Upper lobe of left lung (tissue), 4 donors: ENCODE measurements around the gene HK1.

Source experiments
- EP300 ChIP-seq, 4 donors: sonication (generic); formaldehyde crosslinking; IDR thresholded peaks; one replicate each; pipeline ENCODE4 v1.5.1; 2017; ENCODE audit warnings: antibody characterized with exemption in 4 of 4, control low read depth in 2 of 4
- POLR2A ChIP-seq, 4 donors: fragments of 450-650 bp; IDR thresholded peaks; one replicate each; pipeline ENCODE4 v1.5.1; 2016 to 2017; ENCODE audit warnings: antibody characterized with exemption in 4 of 4, mild to moderate bottlenecking in 2 of 4
- POLR2AphosphoS5 ChIP-seq, 2 donors: sonication (generic); formaldehyde crosslinking; IDR thresholded peaks; one replicate each; pipeline ENCODE4 v1.5.1; 2017; ENCODE audit warnings: antibody characterized with exemption in 2 of 2
- TF ChIP-seq, protein P1 (sequence below), 6 experiments: fragments of 450-650 bp in 4 of 6; fragments of 200-600 bp in 2 of 6; sonication (generic) in 2 of 6; IDR thresholded peaks; one replicate each; pipeline ENCODE4 v1.5.1; 2016 to 2019; ENCODE audit warnings: antibody characterized with exemption in 6 of 6

GRCh38 chr10:69248117-69248730 is 30.1 kb upstream of the HK1 start:
- TF ChIP-seq POLR2A (IDR thresholded peaks at IDR 0.05) (no peak), EP300 (IDR thresholded peaks at IDR 0.05) (no peak), POLR2AphosphoS5 (IDR thresholded peaks at IDR 0.05) (no peak)
- TF ChIP-seq, protein P1, sequence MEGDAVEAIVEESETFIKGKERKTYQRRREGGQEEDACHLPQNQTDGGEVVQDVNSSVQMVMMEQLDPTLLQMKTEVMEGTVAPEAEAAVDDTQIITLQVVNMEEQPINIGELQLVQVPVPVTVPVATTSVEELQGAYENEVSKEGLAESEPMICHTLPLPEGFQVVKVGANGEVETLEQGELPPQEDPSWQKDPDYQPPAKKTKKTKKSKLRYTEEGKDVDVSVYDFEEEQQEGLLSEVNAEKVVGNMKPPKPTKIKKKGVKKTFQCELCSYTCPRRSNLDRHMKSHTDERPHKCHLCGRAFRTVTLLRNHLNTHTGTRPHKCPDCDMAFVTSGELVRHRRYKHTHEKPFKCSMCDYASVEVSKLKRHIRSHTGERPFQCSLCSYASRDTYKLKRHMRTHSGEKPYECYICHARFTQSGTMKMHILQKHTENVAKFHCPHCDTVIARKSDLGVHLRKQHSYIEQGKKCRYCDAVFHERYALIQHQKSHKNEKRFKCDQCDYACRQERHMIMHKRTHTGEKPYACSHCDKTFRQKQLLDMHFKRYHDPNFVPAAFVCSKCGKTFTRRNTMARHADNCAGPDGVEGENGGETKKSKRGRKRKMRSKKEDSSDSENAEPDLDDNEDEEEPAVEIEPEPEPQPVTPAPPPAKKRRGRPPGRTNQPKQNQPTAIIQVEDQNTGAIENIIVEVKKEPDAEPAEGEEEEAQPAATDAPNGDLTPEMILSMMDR (IDR thresholded peaks at IDR 0.05) = no peak
